Measurements from ENCODE around the gene TJP1. TPM values are rescaled to one million over a fixed set of nuclear protein-coding genes. Genes with fewer than 3 reads are reported as not detected.
"Not testable (repeated sequence)": the region's sequence is repeated elsewhere in the genome, so short reads cannot be mapped to it uniquely, and the experiment has no call there.

The TJP1 gene
- total RNA-seq, 2 experiments from 2014 or later: not detected

- ChIA-PET POLR2A (no interaction called here), CTCF (no interaction called here)
- H3K27ac Mint-ChIP-seq: no peak overlapping the region
- H3K27me3 Mint-ChIP-seq: peaks cover 5% of the 10 kb centered on the region
- DNase-seq: no peak
- H3K36me3 Mint-ChIP-seq: no peaks in the 10 kb centered on the region
- H3K4me3 Mint-ChIP-seq: no peak overlapping the region
- H3K9me3 Mint-ChIP-seq: peaks cover 3% of the 10 kb centered on the region
- H3K4me1 Mint-ChIP-seq (ENCODE audit: low read depth): no peaks in the 10 kb centered on the region
- intact Hi-C loops (cut with micrococcal nuclease): no loop called here
Measured at GRCh38 chr15:29756358-29757267, 65.7 kb downstream of the TJP1 start.

GRCh38 chr15:29754009-29754408, 68.3 kb downstream of the TJP1 start:
- intact Hi-C loops (cut with micrococcal nuclease); POLR2A ChIA-PET; CTCF ChIA-PET; H3K27ac Mint-ChIP-seq; H3K27me3 Mint-ChIP-seq; DNase-seq; H3K36me3 Mint-ChIP-seq; H3K4me1 Mint-ChIP-seq (ENCODE audit: low read depth); H3K9me3 Mint-ChIP-seq; H3K4me3 Mint-ChIP-seq: not testable (repeated sequence)

- POLR2A ChIA-PET: no interaction called here
- CTCF ChIA-PET: no interaction called here
- DNase-seq: no peak
- H3K27me3 Mint-ChIP-seq: peaks cover 6% of the 10 kb centered on the region
- H3K4me1 Mint-ChIP-seq (ENCODE audit: low read depth): no peaks in the 10 kb centered on the region
- H3K4me3 Mint-ChIP-seq: no peak overlapping the region
- intact Hi-C loops (cut with micrococcal nuclease): no loop called here
- no peaks in the 10 kb centered on the region for H3K36me3 Mint-ChIP-seq
- H3K9me3 Mint-ChIP-seq: peaks cover 3% of the 10 kb centered on the region
- H3K27ac Mint-ChIP-seq: no peak overlapping the region
Measured at GRCh38 chr15:29753506-29753905, 68.8 kb downstream of the TJP1 start.

GRCh38 chr15:29750754-29751153, 71.5 kb downstream of the TJP1 start:
- POLR2A ChIA-PET: no interaction called here
- no peak for DNase-seq

DNA sequence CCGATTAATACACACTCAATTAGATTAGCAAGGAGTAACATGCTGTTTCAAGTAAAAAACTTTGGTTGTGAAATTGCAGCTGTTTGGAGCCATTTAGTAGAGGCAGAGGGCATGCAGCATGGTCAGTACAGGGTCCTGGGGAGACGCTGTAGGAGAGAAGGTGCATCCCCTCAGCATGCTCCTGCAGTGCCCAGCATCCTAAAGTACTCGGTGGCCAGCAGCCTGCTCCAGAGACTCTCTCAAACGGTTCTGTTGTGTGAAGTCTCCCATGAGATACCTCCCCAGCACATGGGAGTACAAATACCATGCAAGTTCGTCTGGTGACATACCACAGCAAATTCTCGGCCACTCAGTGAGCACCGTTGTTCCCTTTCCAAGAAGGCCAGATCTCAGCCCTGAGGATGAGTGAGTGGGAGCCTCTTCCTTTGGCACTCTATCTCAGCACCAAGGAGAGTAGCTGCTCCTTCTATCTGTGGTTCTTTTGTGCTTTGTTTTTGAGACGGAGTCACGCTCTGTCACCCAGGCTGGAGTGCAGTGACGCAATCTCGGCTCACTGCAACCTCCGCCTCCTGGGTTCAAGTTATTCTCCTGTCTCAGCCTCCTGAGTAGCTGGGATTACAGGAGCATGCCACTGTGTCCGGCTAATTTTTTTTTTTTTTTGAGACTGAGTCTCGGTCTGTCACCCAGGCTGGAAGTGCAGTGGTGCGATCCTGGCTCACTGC, 72.7 kb downstream of the TJP1 start:
- no peak overlapping the region for H3K27ac Mint-ChIP-seq
- no peak for DNase-seq
- intact Hi-C loops (cut with micrococcal nuclease): loop anchor here (5.0 kb wide), 1 partner anchor 178 kb away; no protein-coding TSS in a partner anchor
- H3K9me3 Mint-ChIP-seq: peaks cover 3% of the 10 kb centered on the region
- H3K4me1 Mint-ChIP-seq (ENCODE audit: low read depth): no peaks in the 10 kb centered on the region
- H3K4me3 Mint-ChIP-seq: no peak overlapping the region
- H3K27me3 Mint-ChIP-seq: peaks cover 6% of the 10 kb centered on the region
- ChIA-PET CTCF (no interaction called here), POLR2A (no interaction called here)
- H3K36me3 Mint-ChIP-seq: no peaks in the 10 kb centered on the region

More at GRCh38 chr15:29750754-29751153, 71.5 kb downstream of the TJP1 start:
- Mint-ChIP-seq H3K4me1 (ENCODE audit: low read depth) (no peaks in the 10 kb centered on the region), H3K4me3 (no peak overlapping the region), H3K27me3 (peaks cover 6% of the 10 kb centered on the region), H3K27ac (no peak overlapping the region), H3K36me3 (no peaks in the 10 kb centered on the region), H3K9me3 (peaks cover 3% of the 10 kb centered on the region)
- CTCF ChIA-PET: no interaction called here
- intact Hi-C loops (cut with micrococcal nuclease): no loop called here

- ChIA-PET POLR2A (no interaction called here), CTCF (interaction anchor here (0.7 to 1.2 kb wide), 3 partner anchors 21 to 327 kb away, joined by 3 read pairs; no protein-coding TSS in a partner anchor)
- Mint-ChIP-seq H3K36me3 (no peaks in the 10 kb centered on the region), H3K27ac (no peak overlapping the region), H3K4me3 (no peak overlapping the region), H3K9me3 (no peaks in the 10 kb centered on the region), H3K4me1 (ENCODE audit: low read depth) (no peaks in the 10 kb centered on the region), H3K27me3 (peaks cover 7% of the 10 kb centered on the region)
- intact Hi-C loops (cut with micrococcal nuclease): loop anchor here (5.0 kb wide), 1 partner anchor 179 kb away; no protein-coding TSS in a partner anchor
- DNase-seq: no peak
Measured at GRCh38 chr15:29747837-29748417, 74.3 kb downstream of the TJP1 start.

GRCh38 chr15:29743475-29743874, 78.8 kb downstream of the TJP1 start:
- ChIA-PET CTCF (no interaction called here), POLR2A (no interaction called here)
- Mint-ChIP-seq H3K4me1 (ENCODE audit: low read depth) (no peaks in the 10 kb centered on the region), H3K4me3 (no peak overlapping the region), H3K27ac (no peak overlapping the region), H3K27me3 (peaks cover 2% of the 10 kb centered on the region), H3K9me3 (no peaks in the 10 kb centered on the region), H3K36me3 (no peaks in the 10 kb centered on the region)
- no peak for DNase-seq
- intact Hi-C loops (cut with micrococcal nuclease): no loop called here

DNA sequence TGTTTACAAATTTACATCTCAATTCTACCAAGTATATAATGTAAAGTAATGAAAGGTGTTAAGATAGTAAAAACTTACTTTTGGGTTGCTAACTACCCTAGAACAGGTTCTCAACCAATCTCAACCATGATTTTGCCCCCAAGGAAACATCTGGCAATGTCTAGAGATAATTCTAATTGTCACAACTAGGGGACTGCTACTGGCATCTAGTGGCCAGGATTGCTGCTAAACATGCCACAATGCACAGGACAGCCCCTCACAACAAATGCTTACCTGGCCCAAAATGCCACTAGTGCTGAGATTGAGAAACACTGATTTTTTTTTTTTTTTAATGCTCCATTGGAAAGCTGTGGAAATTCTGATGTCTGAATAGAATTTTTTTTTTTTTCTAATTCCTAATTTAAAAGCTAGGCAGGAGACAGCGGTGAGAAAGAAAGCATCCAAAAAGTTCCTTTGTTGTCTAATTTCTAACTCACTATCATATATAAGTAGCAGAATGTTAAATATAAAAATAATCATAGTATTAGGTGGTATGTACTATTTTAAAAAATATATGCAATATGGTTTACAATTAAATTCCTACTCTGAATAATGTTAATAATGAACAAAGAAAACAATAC, 81.5 kb downstream of the TJP1 start:
- CTCF ChIA-PET: interaction anchor here (0.6 kb wide), 1 partner anchor 609 kb away, joined by 4 read pairs; no protein-coding TSS in a partner anchor
- H3K4me3 Mint-ChIP-seq: no peak overlapping the region
- DNase-seq: no peak
- H3K27me3 Mint-ChIP-seq: peaks cover 2% of the 10 kb centered on the region
- H3K36me3 Mint-ChIP-seq: no peaks in the 10 kb centered on the region
- intact Hi-C loops (cut with micrococcal nuclease): no loop called here
- H3K27ac Mint-ChIP-seq: no peak overlapping the region
- POLR2A ChIA-PET: no interaction called here
- no peaks in the 10 kb centered on the region for H3K4me1 Mint-ChIP-seq (ENCODE audit: low read depth)
- H3K9me3 Mint-ChIP-seq: no peaks in the 10 kb centered on the region

- peaks cover 2% of the 10 kb centered on the region for H3K27me3 Mint-ChIP-seq
- no peak overlapping the region for H3K27ac Mint-ChIP-seq
- no peak overlapping the region for H3K4me3 Mint-ChIP-seq
- intact Hi-C loops (cut with micrococcal nuclease): no loop called here
- CTCF ChIA-PET: interaction anchor here (1.1 kb wide), 1 partner anchor 189 kb away, joined by 3 read pairs; no protein-coding TSS in a partner anchor
- no peaks in the 10 kb centered on the region for H3K36me3 Mint-ChIP-seq
- H3K4me1 Mint-ChIP-seq (ENCODE audit: low read depth): no peaks in the 10 kb centered on the region
- no peaks in the 10 kb centered on the region for H3K9me3 Mint-ChIP-seq
- DNase-seq: no peak
- POLR2A ChIA-PET: interaction anchor here (0.5 kb wide), 1 partner anchor 260 kb away, joined by 3 read pairs; no protein-coding TSS in a partner anchor
Measured at GRCh38 chr15:29736744-29737020, 85.6 kb downstream of the TJP1 start.

DNA sequence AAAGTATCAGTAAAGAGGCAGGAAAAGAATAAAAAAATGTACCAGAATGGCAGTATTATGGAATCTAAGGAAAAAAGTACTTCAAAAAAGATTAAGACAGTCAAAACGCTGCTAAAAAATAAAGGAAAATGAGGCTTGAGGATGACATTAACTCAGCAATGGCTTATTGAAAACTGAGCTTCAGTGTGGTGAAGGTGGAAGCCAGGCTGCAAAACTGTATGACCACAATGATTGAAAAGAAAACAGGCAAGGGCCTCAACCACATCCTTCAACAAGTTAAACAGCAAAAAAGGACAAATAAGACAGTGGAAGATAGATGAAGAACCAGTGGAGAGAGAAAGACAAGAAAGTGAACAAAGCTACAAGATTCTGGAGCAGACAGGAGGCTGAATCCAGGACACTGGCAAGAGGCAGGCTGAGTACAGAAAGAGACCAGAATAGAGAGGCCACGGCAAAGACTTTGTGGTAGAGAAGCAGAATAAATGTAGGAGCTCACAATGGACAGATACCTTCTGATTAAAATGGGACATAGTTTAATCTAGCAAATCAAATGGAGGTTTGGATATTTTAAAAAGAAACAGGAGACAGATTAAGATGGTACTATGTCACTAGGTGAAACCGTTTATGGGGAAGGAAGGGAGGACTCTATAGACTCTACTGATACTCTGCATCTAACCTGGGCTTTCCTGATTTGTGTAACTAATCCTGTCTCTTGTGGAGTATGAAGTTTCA, 86.1 kb downstream of the TJP1 start:
- CTCF ChIA-PET: interaction anchor here (1.1 kb wide), 1 partner anchor 189 kb away, joined by 3 read pairs; no protein-coding TSS in a partner anchor
- no peaks in the 10 kb centered on the region for H3K9me3 Mint-ChIP-seq
- DNase-seq: no peak
- POLR2A ChIA-PET: interaction anchor here (0.5 kb wide), 1 partner anchor 261 kb away, joined by 3 read pairs; no protein-coding TSS in a partner anchor
- H3K4me3 Mint-ChIP-seq: no peak overlapping the region
- H3K27me3 Mint-ChIP-seq: peaks cover 2% of the 10 kb centered on the region
- intact Hi-C loops (cut with micrococcal nuclease): no loop called here
- H3K27ac Mint-ChIP-seq: no peak overlapping the region
- H3K4me1 Mint-ChIP-seq (ENCODE audit: low read depth): no peaks in the 10 kb centered on the region
- no peaks in the 10 kb centered on the region for H3K36me3 Mint-ChIP-seq

DNA sequence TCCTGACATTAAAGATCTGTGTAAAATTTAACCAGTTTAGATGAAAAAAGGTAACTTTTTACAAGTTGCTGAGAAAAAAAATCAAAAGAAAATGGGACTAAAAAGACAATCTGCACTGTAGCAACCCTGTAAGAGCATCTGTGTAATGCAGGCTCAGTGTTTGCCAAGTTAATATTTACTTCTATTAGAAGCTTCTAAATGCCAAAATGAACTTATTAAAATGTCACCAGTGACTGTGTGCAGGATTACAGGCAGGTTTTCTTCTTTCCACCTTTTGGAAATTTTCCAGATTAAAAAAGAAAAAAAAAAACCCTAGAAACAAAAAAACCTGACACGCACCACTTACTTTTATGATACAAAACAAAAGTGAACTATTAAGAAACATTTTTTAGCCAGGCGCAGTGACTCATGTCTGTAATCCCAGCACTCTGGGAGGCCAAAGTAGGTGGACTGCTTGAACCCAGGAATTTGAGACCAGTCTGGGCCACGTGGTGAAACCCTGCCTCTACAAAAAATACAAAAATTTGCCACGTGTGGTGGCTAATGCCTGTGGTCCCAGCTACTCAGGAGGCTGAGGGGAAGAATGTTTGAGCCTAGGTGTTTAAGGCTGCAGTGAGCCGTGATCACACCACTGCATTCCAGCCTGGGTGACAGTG, 87.2 kb downstream of the TJP1 start:
- Mint-ChIP-seq H3K27me3 (peaks cover 2% of the 10 kb centered on the region), H3K36me3 (no peaks in the 10 kb centered on the region), H3K4me1 (ENCODE audit: low read depth) (no peaks in the 10 kb centered on the region), H3K27ac (no peak overlapping the region), H3K4me3 (no peak overlapping the region), H3K9me3 (no peaks in the 10 kb centered on the region)
- no peak for DNase-seq
- ChIA-PET POLR2A (no interaction called here), CTCF (no interaction called here)
- intact Hi-C loops (cut with micrococcal nuclease): no loop called here
